Adrenal gland (tissue), 5 donors: ENCODE measurements around the gene FGF23.

Experiments used
- POLR2A ChIP-seq, 2 donors: fragments of 450-650 bp; IDR thresholded peaks; one replicate each; pipeline ENCODE4 v1.6.1; 2017; ENCODE audit warnings: antibody characterized with exemption in 2 of 2, mild to moderate bottlenecking in 2 of 2, moderate library complexity in 1 of 2
- TF ChIP-seq, protein P1 (sequence below), 6 experiments: fragments of 450-650 bp in 4 of 6; fragments of 200-600 bp in 2 of 6; sonication (generic) in 1 of 6; IDR thresholded peaks; 1 replicate in 5 of 6; 2 replicates in 1 of 6; pipeline versions ENCODE4 v1.5.1 to v1.8.0; 2016 to 2021; ENCODE audit warnings: antibody characterized with exemption in 6 of 6, mild to moderate bottlenecking in 2 of 6, moderate library complexity in 1 of 6
- donor health status: DM: no; HTN: no; CAD: no.

- TF ChIP-seq, protein P1, sequence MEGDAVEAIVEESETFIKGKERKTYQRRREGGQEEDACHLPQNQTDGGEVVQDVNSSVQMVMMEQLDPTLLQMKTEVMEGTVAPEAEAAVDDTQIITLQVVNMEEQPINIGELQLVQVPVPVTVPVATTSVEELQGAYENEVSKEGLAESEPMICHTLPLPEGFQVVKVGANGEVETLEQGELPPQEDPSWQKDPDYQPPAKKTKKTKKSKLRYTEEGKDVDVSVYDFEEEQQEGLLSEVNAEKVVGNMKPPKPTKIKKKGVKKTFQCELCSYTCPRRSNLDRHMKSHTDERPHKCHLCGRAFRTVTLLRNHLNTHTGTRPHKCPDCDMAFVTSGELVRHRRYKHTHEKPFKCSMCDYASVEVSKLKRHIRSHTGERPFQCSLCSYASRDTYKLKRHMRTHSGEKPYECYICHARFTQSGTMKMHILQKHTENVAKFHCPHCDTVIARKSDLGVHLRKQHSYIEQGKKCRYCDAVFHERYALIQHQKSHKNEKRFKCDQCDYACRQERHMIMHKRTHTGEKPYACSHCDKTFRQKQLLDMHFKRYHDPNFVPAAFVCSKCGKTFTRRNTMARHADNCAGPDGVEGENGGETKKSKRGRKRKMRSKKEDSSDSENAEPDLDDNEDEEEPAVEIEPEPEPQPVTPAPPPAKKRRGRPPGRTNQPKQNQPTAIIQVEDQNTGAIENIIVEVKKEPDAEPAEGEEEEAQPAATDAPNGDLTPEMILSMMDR (IDR thresholded peaks at IDR 0.05) = no peak
- TF ChIP-seq POLR2A (IDR thresholded peaks at IDR 0.05) = no peak
Observed at GRCh38 chr12:4386801-4387200, 7.3 kb upstream of the FGF23 start.
